ENCODE results near the gene EXTL1. TPM values are rescaled to one million over a fixed set of nuclear protein-coding genes. Genes with fewer than 3 reads are reported as not detected.

The EXTL1 gene
- total RNA-seq, 1 donor from 2014 or later: 0.74 TPM

- Histone ChIP-seq H3K9me3 (no peaks in the 10 kb centered on the region), H3K4me3 (no peak overlapping the region), H3K27me3 (no peaks in the 10 kb centered on the region), H3K36me3 (no peaks in the 10 kb centered on the region), H3K27ac (no peak overlapping the region), H3K4me1 (peaks cover 20% of the 10 kb centered on the region)
- intact Hi-C loops (cut with DNase I): no loop called here
- no peak for DNase-seq (ENCODE audit: extremely low spot score in 2 of 2)
- no peak for TF ChIP-seq POLR2AphosphoS5 (IDR thresholded peaks at IDR 0.05; ENCODE audit: insufficient read depth in 1 of 2, low read depth in 1 of 2)
- no peak for TF ChIP-seq CTCF (IDR thresholded peaks at IDR 0.05)
- no peak for TF ChIP-seq POLR2A (IDR thresholded peaks at IDR 0.05)
Measured at GRCh38 chr1:26046246-26047095, 24.9 kb downstream of the EXTL1 start.

DNA sequence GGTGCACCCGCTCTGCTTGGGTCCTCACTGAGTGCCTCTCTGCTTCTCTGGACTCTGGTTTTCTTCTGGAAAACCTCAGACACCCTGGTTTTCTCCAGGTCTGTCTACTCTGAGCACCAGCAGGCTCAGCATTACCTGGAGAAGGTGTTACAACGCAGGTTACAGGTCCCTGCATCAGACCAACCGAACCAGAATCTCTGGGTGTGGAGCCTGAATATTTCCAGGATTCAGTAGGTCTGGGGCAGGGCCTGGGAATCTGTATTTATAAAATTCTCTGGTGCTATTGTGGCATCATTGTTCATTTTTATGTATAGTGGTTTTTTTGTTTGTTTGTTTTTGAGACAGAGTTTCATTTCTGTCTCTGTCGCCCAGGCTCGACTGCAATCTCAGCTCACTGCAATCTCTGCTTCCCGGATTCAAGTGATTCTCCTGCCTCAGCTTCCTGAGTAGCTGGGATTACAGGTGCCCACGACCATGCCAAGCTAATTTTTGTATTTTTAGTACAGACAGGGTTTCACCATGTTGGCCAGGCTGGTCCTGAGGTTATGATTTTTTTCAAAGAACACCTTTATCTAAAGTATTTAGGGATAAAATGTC is 25.8 kb downstream of the EXTL1 start:
- Histone ChIP-seq H3K9me3 (no peaks in the 10 kb centered on the region), H3K27me3 (no peaks in the 10 kb centered on the region), H3K4me3 (no peak overlapping the region), H3K27ac (no peak overlapping the region), H3K4me1 (peaks cover 20% of the 10 kb centered on the region), H3K36me3 (no peaks in the 10 kb centered on the region)
- intact Hi-C loops (cut with DNase I): no loop called here
- DNase-seq (ENCODE audit: extremely low spot score in 2 of 2): no peak
- TF ChIP-seq POLR2AphosphoS5 (IDR thresholded peaks at IDR 0.05; ENCODE audit: insufficient read depth in 1 of 2, low read depth in 1 of 2): no peak
- TF ChIP-seq CTCF (IDR thresholded peaks at IDR 0.05): no peak
- no peak for TF ChIP-seq POLR2A (IDR thresholded peaks at IDR 0.05)

DNA sequence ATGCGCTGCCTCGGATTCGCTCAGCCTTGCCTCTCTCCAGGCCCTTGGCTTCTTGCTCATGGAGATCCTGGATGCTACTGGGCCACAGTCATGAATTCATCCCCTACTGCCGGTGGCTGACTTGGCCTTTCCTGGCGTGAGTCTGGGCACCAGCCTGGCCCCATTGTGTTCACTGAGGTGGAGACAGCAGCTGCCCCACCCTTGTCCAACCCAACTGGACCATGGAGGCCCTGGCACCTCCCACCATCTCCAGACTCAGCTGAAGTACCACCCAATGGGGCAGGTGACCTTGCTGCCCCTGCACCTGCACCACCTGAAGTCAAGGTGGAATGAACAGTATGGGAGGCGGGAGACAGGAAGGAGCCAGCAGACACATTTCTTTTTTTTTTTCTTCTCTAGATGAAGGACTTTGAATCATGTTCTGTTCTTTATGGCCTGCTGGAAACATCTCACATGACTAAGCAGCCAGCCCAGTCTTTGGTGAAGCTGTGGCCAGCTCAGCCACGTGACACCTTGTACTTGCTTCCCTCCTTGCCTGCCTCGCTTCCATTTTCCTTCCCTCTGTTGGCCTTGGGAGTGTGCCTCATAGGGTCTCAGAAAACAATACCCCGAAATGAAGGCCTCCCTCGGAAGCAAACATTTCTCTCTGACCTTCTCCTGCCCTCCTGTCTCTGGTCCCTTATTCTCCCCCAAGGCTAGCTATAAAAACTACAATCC is 28.1 kb downstream of the EXTL1 start:
- Histone ChIP-seq H3K36me3 (no peaks in the 10 kb centered on the region), H3K4me1 (peaks cover 20% of the 10 kb centered on the region), H3K9me3 (no peaks in the 10 kb centered on the region), H3K4me3 (no peak overlapping the region), H3K27ac (no peak overlapping the region), H3K27me3 (no peaks in the 10 kb centered on the region)
- intact Hi-C loops (cut with DNase I): no loop called here
- no peak for DNase-seq (ENCODE audit: extremely low spot score in 2 of 2)
- no peak for TF ChIP-seq POLR2A (IDR thresholded peaks at IDR 0.05)

- Histone ChIP-seq H3K36me3 (no peaks in the 10 kb centered on the region), H3K4me1 (peaks cover 17% of the 10 kb centered on the region), H3K4me3 (no peak overlapping the region), H3K9me3 (no peaks in the 10 kb centered on the region), H3K27me3 (no peaks in the 10 kb centered on the region), H3K27ac (no peak overlapping the region)
- TF ChIP-seq CTCF (IDR thresholded peaks at IDR 0.05): no peak
- TF ChIP-seq POLR2AphosphoS5 (IDR thresholded peaks at IDR 0.05; ENCODE audit: insufficient read depth in 1 of 2, low read depth in 1 of 2): no peak
- TF ChIP-seq POLR2A (IDR thresholded peaks at IDR 0.05): no peak
- DNase-seq (ENCODE audit: extremely low spot score in 2 of 2): no peak
- intact Hi-C loops (cut with DNase I): no loop called here
Measured at GRCh38 chr1:26050248-26050640, 28.7 kb downstream of the EXTL1 start.

GRCh38 chr1:26053718-26054560 is 32.4 kb downstream of the EXTL1 start:
- no peak for TF ChIP-seq CTCF (IDR thresholded peaks at IDR 0.05)
- TF ChIP-seq POLR2A (IDR thresholded peaks at IDR 0.05): no peak
- TF ChIP-seq POLR2AphosphoS5 (IDR thresholded peaks at IDR 0.05; ENCODE audit: insufficient read depth in 1 of 2, low read depth in 1 of 2): no peak
- Histone ChIP-seq H3K9me3 (no peaks in the 10 kb centered on the region), H3K4me3 (no peak overlapping the region), H3K36me3 (no peaks in the 10 kb centered on the region), H3K27me3 (no peaks in the 10 kb centered on the region), H3K27ac (no peak overlapping the region), H3K4me1 (no peaks in the 10 kb centered on the region)
- DNase-seq (ENCODE audit: extremely low spot score in 2 of 2): no peak
- intact Hi-C loops (cut with DNase I): no loop called here

Data from vagina (tissue), 2 donors.